GM23338 (cell line): ENCODE data around the gene DYNLT4. TPM values are rescaled to one million over a fixed set of nuclear protein-coding genes. Genes with fewer than 3 reads are reported as not detected.

Experiments used
- ATAC-seq: fragments of 200-7000 bp; cut with Tn5 transposase; 3 replicates; pipeline ENCODE4 v1.9.1; 2020
- DNase-seq: peaks from one replicate; pipeline ENCODE4 v3.0.0-alpha.2; 2015; ENCODE audit warnings: low spot score
- H2AFZ ChIP-seq: fragments of 200-600 bp; sonication (generic); 2 replicates; pipeline ENCODE4 v1.8.0; 2016; ENCODE audit warnings: antibody characterized with exemption, mild to moderate bottlenecking, moderate library complexity
- H3F3A ChIP-seq: fragments of 200-600 bp; sonication (generic); replicated peaks from 2 replicates; pipeline ENCODE4 v1.8.0; 2017; ENCODE audit warnings: antibody characterized with exemption, mixed run types, low read depth
- H3K27ac ChIP-seq: fragments of 200-600 bp; sonication (generic); 2 replicates; pipeline ENCODE4 v1.6.1; 2016; ENCODE audit warnings: low read depth
- H3K27me3 ChIP-seq: fragments of 200-600 bp; sonication (generic); 2 replicates; pipeline ENCODE4 v1.8.0; 2016; ENCODE audit warnings: mild to moderate bottlenecking, mixed run types, moderate library complexity; ENCODE audit not compliant: insufficient read depth
- H3K36me3 ChIP-seq: fragments of 200-600 bp; sonication (generic); 2 replicates; pipeline ENCODE4 v1.8.0; 2016; ENCODE audit warnings: mild to moderate bottlenecking; ENCODE audit not compliant: insufficient read depth
- H3K4me1 ChIP-seq: fragments of 200-600 bp; sonication (generic); 2 replicates; pipeline ENCODE4 v1.8.0; 2016; ENCODE audit warnings: mild to moderate bottlenecking, moderate library complexity; ENCODE audit not compliant: insufficient read depth
- H3K4me2 ChIP-seq: fragments of 200-600 bp; sonication (generic); 2 replicates; pipeline ENCODE4 v1.7.1; 2017; ENCODE audit warnings: mixed run types
- H3K4me3 ChIP-seq: fragments of 200-600 bp; sonication (generic); 2 replicates; pipeline ENCODE4 v1.6.1; 2016; ENCODE audit warnings: mixed run types
- H3K79me2 ChIP-seq: fragments of 200-600 bp; sonication (generic); replicated peaks from 2 replicates; pipeline ENCODE4 v1.8.0; 2017; ENCODE audit warnings: mild to moderate bottlenecking; ENCODE audit not compliant: insufficient read depth
- H3K9me2 ChIP-seq: fragments of 200-600 bp; sonication (generic); 2 replicates; pipeline ENCODE4 v1.8.0; 2017; ENCODE audit not compliant: insufficient read depth
- H4K20me1 ChIP-seq: fragments of 200-600 bp; sonication (generic); replicated peaks from 2 replicates; pipeline ENCODE4 v1.8.0; 2017; ENCODE audit warnings: mild to moderate bottlenecking; ENCODE audit not compliant: insufficient read depth
- H3K27ac Mint-ChIP-seq: 2 replicates; pipeline ENCODE4 v1.8.0; 2020; ENCODE audit warnings: inconsistent platforms, mild to moderate bottlenecking, moderate library complexity, mixed read lengths
- H3K27me3 Mint-ChIP-seq: 3 replicates; pipeline ENCODE4 v1.8.0; 2022; ENCODE audit warnings: low read depth, mild to moderate bottlenecking, moderate library complexity, mixed read lengths, inconsistent platforms; ENCODE audit not compliant: insufficient read depth, poor library complexity
- H3K36me3 Mint-ChIP-seq: 3 replicates; pipeline ENCODE4 v1.8.0; 2021; ENCODE audit warnings: low read depth, mild to moderate bottlenecking, inconsistent platforms, moderate library complexity, mixed read lengths
- H3K4me1 Mint-ChIP-seq: 3 replicates; pipeline ENCODE4 v1.8.0; 2020; ENCODE audit warnings: mild to moderate bottlenecking, inconsistent platforms, mixed read lengths
- H3K4me3 Mint-ChIP-seq: 3 replicates; pipeline ENCODE4 v1.8.0; 2021; ENCODE audit warnings: moderate library complexity, mild to moderate bottlenecking, inconsistent platforms, mixed read lengths
- H3K9me3 Mint-ChIP-seq: 3 replicates; pipeline ENCODE4 v1.8.0; 2020; ENCODE audit warnings: moderate library complexity, mild to moderate bottlenecking, inconsistent platforms, mixed read lengths
- CREB1 ChIP-seq: fragments of 250-450 bp; sonication (Bioruptor Pico); IDR thresholded peaks from 2 replicates; pipeline ENCODE4 v1.5.0; 2020; ENCODE audit warnings: low read depth, mild to moderate bottlenecking, moderate library complexity
- EZH2 ChIP-seq: fragments of 200-600 bp; sonication (generic); IDR thresholded peaks from one replicate; pipeline ENCODE4 v1.8.0; 2017; ENCODE audit warnings: antibody characterized with exemption, mild to moderate bottlenecking, low read depth; ENCODE audit not compliant: unreplicated experiment
- EZH2phosphoT487 ChIP-seq: fragments of 200-600 bp; sonication (generic); IDR thresholded peaks from one replicate; pipeline ENCODE4 v1.8.1; 2018; ENCODE audit warnings: antibody characterized with exemption; ENCODE audit not compliant: unreplicated experiment
- JUNB ChIP-seq: IDR thresholded peaks from one replicate; pipeline ENCODE4 v1.6.1; 2016; ENCODE audit warnings: antibody characterized with exemption; ENCODE audit not compliant: unreplicated experiment
- NANOG ChIP-seq: IDR thresholded peaks from 2 replicates; pipeline ENCODE4 v1.6.1; 2016; ENCODE audit warnings: antibody characterized with exemption, borderline replicate concordance
- POLR2AphosphoS5 ChIP-seq: IDR thresholded peaks from 2 replicates; pipeline ENCODE4 v1.6.1; 2016; ENCODE audit warnings: antibody characterized with exemption, low read depth
- STAT1 ChIP-seq: IDR thresholded peaks from one replicate; pipeline ENCODE4 v1.6.1; 2016; ENCODE audit warnings: antibody characterized with exemption; ENCODE audit not compliant: unreplicated experiment
- ZNF114 ChIP-seq: fragments of 250-450 bp; sonication (Bioruptor Pico); IDR thresholded peaks from 2 replicates; pipeline ENCODE4 v1.5.0; 2020; ENCODE audit warnings: mild to moderate bottlenecking, moderate library complexity
- ZNF331 ChIP-seq: fragments of 250-450 bp; sonication (Bioruptor Pico); IDR thresholded peaks from 2 replicates; pipeline ENCODE4 v1.5.0; 2020; ENCODE audit warnings: low read depth, mild to moderate bottlenecking, moderate library complexity
- polyA plus RNA-seq: library from polyadenylated mRNA; unstranded; fragments of >200 nt; fragmentation: Nextera tagmentation; extraction: Ambion mirVana; gene quantifications from 2 replicates; pipeline ENCODE4 v1.2.1, GENCODE V29; 2016
- total RNA-seq: library from RNA; depleted of rRNA; stranded (reverse); fragments of >200 nt; shearing (Covaris generic); gene quantifications from 2 replicates; pipeline ENCODE4 v1.2.3, GENCODE V29; 2014
- TF ChIP-seq, protein P1 (sequence below): fragments of 250-450 bp; sonication (Bioruptor Pico); IDR thresholded peaks from 2 replicates; pipeline ENCODE4 v1.5.0; 2020; ENCODE audit warnings: mild to moderate bottlenecking, moderate library complexity
- TF ChIP-seq, protein P2 (sequence below): IDR thresholded peaks from one replicate; pipeline ENCODE4 v1.6.1; 2018; ENCODE audit warnings: antibody characterized with exemption; ENCODE audit not compliant: unreplicated experiment
- TF ChIP-seq, protein P3 (sequence below): IDR thresholded peaks from 2 replicates; pipeline ENCODE4 v1.6.1; 2016; ENCODE audit warnings: antibody characterized with exemption
- TF ChIP-seq, protein P4 (sequence below), 2 experiments: fragments of 200-600 bp in 1 of 2; sonication (generic) in 1 of 2; conservative IDR thresholded peaks; 2 replicates each; pipeline versions ENCODE4 v1.5.1 to v1.6.1; 2016 to 2017; ENCODE audit warnings: antibody characterized with exemption in 2 of 2, low read depth in 2 of 2, mild to moderate bottlenecking in 2 of 2, moderate library complexity in 1 of 2

Gene DYNLT4
- total and polyA plus RNA-seq, 2 experiments from 2014 or later = 0.73 TPM; not detected in 1

DNA sequence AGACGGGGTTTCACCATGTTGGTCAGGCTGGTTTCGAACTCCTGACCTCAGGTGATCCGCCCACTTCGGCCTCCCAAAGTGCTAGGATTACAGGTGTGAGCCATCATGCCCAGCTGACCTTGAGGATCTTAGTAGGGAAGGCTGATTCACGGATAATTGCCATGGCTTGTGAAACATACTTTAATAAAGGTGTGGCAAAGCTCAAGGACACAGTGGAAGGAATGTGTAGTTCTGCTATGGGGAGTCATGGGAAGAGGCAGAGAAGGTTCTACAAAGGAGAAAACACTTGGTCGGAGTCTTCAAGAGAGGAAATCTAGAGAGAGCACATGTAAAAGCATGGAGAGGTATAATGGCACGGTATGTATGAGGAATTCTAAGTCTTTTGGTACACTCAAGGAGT lies 48.6 kb upstream of the DYNLT4 start:
- H3K4me2 ChIP-seq = no peak overlapping the region
- no peaks in the 10 kb centered on the region for H4K20me1 ChIP-seq
- H3K27ac ChIP-seq = no peak overlapping the region
- no peaks in the 10 kb centered on the region for H3K36me3 ChIP-seq
- no peak for TF ChIP-seq STAT1
- TF ChIP-seq, protein P1, sequence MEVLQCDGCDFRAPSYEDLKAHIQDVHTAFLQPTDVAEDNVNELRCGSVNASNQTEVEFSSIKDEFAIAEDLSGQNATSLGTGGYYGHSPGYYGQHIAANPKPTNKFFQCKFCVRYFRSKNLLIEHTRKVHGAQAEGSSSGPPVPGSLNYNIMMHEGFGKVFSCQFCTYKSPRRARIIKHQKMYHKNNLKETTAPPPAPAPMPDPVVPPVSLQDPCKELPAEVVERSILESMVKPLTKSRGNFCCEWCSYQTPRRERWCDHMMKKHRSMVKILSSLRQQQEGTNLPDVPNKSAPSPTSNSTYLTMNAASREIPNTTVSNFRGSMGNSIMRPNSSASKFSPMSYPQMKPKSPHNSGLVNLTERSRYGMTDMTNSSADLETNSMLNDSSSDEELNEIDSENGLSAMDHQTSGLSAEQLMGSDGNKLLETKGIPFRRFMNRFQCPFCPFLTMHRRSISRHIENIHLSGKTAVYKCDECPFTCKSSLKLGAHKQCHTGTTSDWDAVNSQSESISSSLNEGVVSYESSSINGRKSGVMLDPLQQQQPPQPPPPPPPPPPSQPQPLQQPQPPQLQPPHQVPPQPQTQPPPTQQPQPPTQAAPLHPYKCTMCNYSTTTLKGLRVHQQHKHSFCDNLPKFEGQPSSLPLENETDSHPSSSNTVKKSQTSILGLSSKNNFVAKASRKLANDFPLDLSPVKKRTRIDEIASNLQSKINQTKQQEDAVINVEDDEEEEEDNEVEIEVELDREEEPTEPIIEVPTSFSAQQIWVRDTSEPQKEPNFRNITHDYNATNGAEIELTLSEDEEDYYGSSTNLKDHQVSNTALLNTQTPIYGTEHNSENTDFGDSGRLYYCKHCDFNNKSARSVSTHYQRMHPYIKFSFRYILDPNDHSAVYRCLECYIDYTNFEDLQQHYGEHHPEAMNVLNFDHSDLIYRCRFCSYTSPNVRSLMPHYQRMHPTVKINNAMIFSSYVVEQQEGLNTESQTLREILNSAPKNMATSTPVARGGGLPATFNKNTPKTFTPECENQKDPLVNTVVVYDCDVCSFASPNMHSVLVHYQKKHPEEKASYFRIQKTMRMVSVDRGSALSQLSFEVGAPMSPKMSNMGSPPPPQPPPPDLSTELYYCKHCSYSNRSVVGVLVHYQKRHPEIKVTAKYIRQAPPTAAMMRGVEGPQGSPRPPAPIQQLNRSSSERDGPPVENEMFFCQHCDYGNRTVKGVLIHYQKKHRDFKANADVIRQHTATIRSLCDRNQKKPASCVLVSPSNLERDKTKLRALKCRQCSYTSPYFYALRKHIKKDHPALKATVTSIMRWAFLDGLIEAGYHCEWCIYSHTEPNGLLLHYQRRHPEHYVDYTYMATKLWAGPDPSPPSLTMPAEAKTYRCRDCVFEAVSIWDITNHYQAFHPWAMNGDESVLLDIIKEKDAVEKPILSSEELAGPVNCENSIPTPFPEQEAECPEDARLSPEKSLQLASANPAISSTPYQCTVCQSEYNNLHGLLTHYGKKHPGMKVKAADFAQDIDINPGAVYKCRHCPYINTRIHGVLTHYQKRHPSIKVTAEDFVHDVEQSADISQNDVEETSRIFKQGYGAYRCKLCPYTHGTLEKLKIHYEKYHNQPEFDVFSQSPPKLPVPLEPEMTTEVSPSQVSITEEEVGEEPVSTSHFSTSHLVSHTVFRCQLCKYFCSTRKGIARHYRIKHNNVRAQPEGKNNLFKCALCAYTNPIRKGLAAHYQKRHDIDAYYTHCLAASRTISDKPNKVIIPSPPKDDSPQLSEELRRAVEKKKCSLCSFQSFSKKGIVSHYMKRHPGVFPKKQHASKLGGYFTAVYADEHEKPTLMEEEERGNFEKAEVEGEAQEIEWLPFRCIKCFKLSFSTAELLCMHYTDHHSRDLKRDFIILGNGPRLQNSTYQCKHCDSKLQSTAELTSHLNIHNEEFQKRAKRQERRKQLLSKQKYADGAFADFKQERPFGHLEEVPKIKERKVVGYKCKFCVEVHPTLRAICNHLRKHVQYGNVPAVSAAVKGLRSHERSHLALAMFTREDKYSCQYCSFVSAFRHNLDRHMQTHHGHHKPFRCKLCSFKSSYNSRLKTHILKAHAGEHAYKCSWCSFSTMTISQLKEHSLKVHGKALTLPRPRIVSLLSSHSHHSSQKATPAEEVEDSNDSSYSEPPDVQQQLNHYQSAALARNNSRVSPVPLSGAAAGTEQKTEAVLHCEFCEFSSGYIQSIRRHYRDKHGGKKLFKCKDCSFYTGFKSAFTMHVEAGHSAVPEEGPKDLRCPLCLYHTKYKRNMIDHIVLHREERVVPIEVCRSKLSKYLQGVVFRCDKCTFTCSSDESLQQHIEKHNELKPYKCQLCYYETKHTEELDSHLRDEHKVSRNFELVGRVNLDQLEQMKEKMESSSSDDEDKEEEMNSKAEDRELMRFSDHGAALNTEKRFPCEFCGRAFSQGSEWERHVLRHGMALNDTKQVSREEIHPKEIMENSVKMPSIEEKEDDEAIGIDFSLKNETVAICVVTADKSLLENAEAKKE = no peak
- no peak for TF ChIP-seq EZH2phosphoT487
- TF ChIP-seq ZNF114 (CRISPR knock-in tag) = no peak
- no peak for TF ChIP-seq CREB1
- TF ChIP-seq POLR2AphosphoS5 = no peak
- no peak for TF ChIP-seq EZH2
- no peak for TF ChIP-seq ZNF331
- TF ChIP-seq NANOG = no peak
- TF ChIP-seq, protein P2, sequence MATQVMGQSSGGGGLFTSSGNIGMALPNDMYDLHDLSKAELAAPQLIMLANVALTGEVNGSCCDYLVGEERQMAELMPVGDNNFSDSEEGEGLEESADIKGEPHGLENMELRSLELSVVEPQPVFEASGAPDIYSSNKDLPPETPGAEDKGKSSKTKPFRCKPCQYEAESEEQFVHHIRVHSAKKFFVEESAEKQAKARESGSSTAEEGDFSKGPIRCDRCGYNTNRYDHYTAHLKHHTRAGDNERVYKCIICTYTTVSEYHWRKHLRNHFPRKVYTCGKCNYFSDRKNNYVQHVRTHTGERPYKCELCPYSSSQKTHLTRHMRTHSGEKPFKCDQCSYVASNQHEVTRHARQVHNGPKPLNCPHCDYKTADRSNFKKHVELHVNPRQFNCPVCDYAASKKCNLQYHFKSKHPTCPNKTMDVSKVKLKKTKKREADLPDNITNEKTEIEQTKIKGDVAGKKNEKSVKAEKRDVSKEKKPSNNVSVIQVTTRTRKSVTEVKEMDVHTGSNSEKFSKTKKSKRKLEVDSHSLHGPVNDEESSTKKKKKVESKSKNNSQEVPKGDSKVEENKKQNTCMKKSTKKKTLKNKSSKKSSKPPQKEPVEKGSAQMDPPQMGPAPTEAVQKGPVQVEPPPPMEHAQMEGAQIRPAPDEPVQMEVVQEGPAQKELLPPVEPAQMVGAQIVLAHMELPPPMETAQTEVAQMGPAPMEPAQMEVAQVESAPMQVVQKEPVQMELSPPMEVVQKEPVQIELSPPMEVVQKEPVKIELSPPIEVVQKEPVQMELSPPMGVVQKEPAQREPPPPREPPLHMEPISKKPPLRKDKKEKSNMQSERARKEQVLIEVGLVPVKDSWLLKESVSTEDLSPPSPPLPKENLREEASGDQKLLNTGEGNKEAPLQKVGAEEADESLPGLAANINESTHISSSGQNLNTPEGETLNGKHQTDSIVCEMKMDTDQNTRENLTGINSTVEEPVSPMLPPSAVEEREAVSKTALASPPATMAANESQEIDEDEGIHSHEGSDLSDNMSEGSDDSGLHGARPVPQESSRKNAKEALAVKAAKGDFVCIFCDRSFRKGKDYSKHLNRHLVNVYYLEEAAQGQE = no peak
- TF ChIP-seq, protein P3, sequence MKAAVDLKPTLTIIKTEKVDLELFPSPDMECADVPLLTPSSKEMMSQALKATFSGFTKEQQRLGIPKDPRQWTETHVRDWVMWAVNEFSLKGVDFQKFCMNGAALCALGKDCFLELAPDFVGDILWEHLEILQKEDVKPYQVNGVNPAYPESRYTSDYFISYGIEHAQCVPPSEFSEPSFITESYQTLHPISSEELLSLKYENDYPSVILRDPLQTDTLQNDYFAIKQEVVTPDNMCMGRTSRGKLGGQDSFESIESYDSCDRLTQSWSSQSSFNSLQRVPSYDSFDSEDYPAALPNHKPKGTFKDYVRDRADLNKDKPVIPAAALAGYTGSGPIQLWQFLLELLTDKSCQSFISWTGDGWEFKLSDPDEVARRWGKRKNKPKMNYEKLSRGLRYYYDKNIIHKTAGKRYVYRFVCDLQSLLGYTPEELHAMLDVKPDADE = no peak
- no peak for TF ChIP-seq JUNB
- TF ChIP-seq, protein P4, sequence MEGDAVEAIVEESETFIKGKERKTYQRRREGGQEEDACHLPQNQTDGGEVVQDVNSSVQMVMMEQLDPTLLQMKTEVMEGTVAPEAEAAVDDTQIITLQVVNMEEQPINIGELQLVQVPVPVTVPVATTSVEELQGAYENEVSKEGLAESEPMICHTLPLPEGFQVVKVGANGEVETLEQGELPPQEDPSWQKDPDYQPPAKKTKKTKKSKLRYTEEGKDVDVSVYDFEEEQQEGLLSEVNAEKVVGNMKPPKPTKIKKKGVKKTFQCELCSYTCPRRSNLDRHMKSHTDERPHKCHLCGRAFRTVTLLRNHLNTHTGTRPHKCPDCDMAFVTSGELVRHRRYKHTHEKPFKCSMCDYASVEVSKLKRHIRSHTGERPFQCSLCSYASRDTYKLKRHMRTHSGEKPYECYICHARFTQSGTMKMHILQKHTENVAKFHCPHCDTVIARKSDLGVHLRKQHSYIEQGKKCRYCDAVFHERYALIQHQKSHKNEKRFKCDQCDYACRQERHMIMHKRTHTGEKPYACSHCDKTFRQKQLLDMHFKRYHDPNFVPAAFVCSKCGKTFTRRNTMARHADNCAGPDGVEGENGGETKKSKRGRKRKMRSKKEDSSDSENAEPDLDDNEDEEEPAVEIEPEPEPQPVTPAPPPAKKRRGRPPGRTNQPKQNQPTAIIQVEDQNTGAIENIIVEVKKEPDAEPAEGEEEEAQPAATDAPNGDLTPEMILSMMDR (conservative IDR thresholded peaks at IDR 0.05; ENCODE audit: low read depth in 2 of 2) = no peak
- Mint-ChIP-seq H3K9me3 (no peaks in the 10 kb centered on the region), H3K36me3 (peaks cover 3% of the 10 kb centered on the region), H3K27me3 (no peaks in the 10 kb centered on the region), H3K27ac (no peak overlapping the region), H3K4me3 (no peak overlapping the region), H3K4me1 (peaks cover 4% of the 10 kb centered on the region; the same call in 2 of the 3 replicates)
- H3K79me2 ChIP-seq = no peaks in the 10 kb centered on the region
- H3K27me3 ChIP-seq = no peaks in the 10 kb centered on the region
- H3K9me2 ChIP-seq = no peaks in the 10 kb centered on the region
- no peak for DNase-seq
- H3F3A ChIP-seq = no peaks in the 10 kb centered on the region
- H3K4me3 ChIP-seq = no peak overlapping the region
- ATAC-seq = no peak
- H2AFZ ChIP-seq = no peak overlapping the region
- H3K4me1 ChIP-seq = peaks cover 4% of the 10 kb centered on the region; the same call in 1 of the 2 replicates
